ENCODE measurements around the gene CERS1.

DNA sequence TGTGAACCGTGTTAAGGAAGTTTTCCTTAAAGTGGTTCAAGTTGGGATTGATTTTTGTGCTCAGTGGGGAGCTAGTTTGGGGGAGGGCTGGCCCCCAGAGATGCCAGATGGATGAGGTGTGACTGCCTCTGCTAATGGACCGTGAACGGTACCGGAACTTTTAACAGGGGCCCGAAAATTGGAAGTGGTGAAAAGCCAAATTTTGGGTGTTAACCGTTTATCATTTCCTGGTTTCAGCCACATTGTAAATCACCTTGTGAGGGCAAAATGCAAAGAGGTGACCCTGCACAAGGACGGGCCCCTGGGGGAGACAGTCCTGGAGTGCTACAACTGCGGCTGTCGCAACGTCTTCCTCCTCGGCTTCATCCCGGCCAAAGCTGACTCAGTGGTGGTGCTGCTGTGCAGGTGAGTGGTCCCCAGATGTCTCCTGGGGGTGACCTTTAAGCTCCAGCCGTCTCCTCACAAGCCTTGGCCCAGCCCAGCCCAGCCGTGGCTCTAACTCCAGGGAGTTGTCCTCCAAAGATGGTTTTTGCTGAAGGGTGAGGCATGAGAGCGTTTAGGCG, 46.0 kb downstream of the CERS1 start:
- TF ChIP-seq EZH2phosphoT487 (IDR thresholded peaks at IDR 0.05; ENCODE audit: insufficient read depth, low read depth) (no peak), EZH2 (IDR thresholded peaks at IDR 0.05; ENCODE audit: insufficient read depth, poor library complexity, severe bottlenecking) (no peak)
